ENCODE measurements around the gene TCEA3.

GRCh38 chr1:23367451-23367790 lies 57.1 kb downstream of the TCEA3 start:
- TF ChIP-seq CTCF (IDR thresholded peaks at IDR 0.05; ENCODE audit: low read depth, low read length) (no peak), EZH2phosphoT487 (IDR thresholded peaks at IDR 0.05; ENCODE audit: low read depth) (no peak)
